ENCODE results near the gene KRT84. TPM values are rescaled to one million over a fixed set of nuclear protein-coding genes. Genes with fewer than 3 reads are reported as not detected.

Gene KRT84
- total and polyA plus RNA-seq, 12 donors = not detected

GRCh38 chr12:52335598-52336262 lies 49.7 kb downstream of the KRT84 start:
- intact Hi-C loops (cut with DNase I) = no loop called here
- H3K4me3 ChIP-seq = no peak overlapping the region
- H3K36me3 ChIP-seq (replicated peaks in 1 of 2) = no peaks in the 10 kb centered on the region
- no peaks in the 10 kb centered on the region for H3K27me3 ChIP-seq
- H3K27ac ChIP-seq = no peak overlapping the region
- 76 to 84% (median 80%) methylated on average over 3 to 4 of the region's 4 CpGs for WGBS, 4 donors
- no peaks in the 10 kb centered on the region for H3K4me1 ChIP-seq (replicated peaks in 1 of 2)
- no peak for DNase-seq
- H3K9me3 ChIP-seq (replicated peaks in 1 of 3) = peaks cover 0 to 4% (median 0%) of the 10 kb centered on the region in 3 donors
- TF ChIP-seq POLR2A (IDR thresholded peaks at IDR 0.05) (no peak), CTCF (IDR thresholded peaks at IDR 0.05) (no peak)

- Histone ChIP-seq H3K27me3 (no peaks in the 10 kb centered on the region), H3K4me1 (replicated peaks in 1 of 2) (no peaks in the 10 kb centered on the region), H3K9me3 (replicated peaks in 1 of 3) (peaks cover 0 to 4% (median 0%) of the 10 kb centered on the region in 3 donors), H3K4me3 (no peak overlapping the region), H3K36me3 (replicated peaks in 1 of 2) (no peaks in the 10 kb centered on the region), H3K27ac (no peak overlapping the region)
- WGBS, 4 donors = 91 to 93% (median 92%) methylated on average over 3 of the region's 3 CpGs
- TF ChIP-seq CTCF (IDR thresholded peaks at IDR 0.05) (no peak), POLR2A (IDR thresholded peaks at IDR 0.05) (no peak)
- DNase-seq = no peak
- intact Hi-C loops (cut with DNase I) = no loop called here
Measured at GRCh38 chr12:52334185-52334584, 51.3 kb downstream of the KRT84 start.

GRCh38 chr12:52333321-52333720 lies 52.1 kb downstream of the KRT84 start:
- intact Hi-C loops (cut with DNase I) = no loop called here
- Histone ChIP-seq H3K4me1 (replicated peaks in 1 of 2) (no peaks in the 10 kb centered on the region), H3K27ac (no peak overlapping the region), H3K27me3 (peaks cover 1% of the 10 kb centered on the region), H3K36me3 (replicated peaks in 1 of 2) (no peaks in the 10 kb centered on the region), H3K4me3 (no peak overlapping the region), H3K9me3 (replicated peaks in 1 of 3) (peaks cover 0 to 4% (median 0%) of the 10 kb centered on the region in 3 donors)
- 40 to 63% (median 44%) methylated on average over 3 of the region's 3 CpGs for WGBS, 4 donors
- no peak for TF ChIP-seq CTCF (IDR thresholded peaks at IDR 0.05)
- TF ChIP-seq POLR2A (IDR thresholded peaks at IDR 0.05) = no peak
- no peak for DNase-seq

- no peaks in the 10 kb centered on the region for H3K4me1 ChIP-seq (replicated peaks in 1 of 2)
- H3K27ac ChIP-seq = no peak overlapping the region
- H3K9me3 ChIP-seq (replicated peaks in 1 of 3) = peaks cover 0 to 4% (median 0%) of the 10 kb centered on the region in 3 donors
- H3K36me3 ChIP-seq (replicated peaks in 1 of 2) = no peaks in the 10 kb centered on the region
- intact Hi-C loops (cut with DNase I) = no loop called here
- 86 to 100% (median 94%) methylated on average over 1 of the region's 1 CpG for WGBS, 4 donors
- H3K27me3 ChIP-seq = peaks cover 4% of the 10 kb centered on the region
- TF ChIP-seq CTCF (IDR thresholded peaks at IDR 0.05) (no peak), POLR2A (IDR thresholded peaks at IDR 0.05) (no peak)
- no peak overlapping the region for H3K4me3 ChIP-seq
- no peak for DNase-seq
Measured at GRCh38 chr12:52332381-52332780, 53.1 kb downstream of the KRT84 start.
